Mucosa of rectum (tissue), 2 donors: ENCODE data around the gene C4orf50.

ENCODE experiments used
- H3K27ac ChIP-seq, 2 donors: one replicate each; pipeline ENCODE4 v1.7.0; 2013; ENCODE audit warnings: inconsistent platforms in 2 of 2, low read depth in 2 of 2, low read length in 2 of 2
- H3K27me3 ChIP-seq, 2 donors: one replicate each; pipeline ENCODE4 v1.7.0; 2013; ENCODE audit warnings: low read length in 2 of 2; ENCODE audit not compliant: control insufficient read depth in 2 of 2, insufficient read depth in 2 of 2
- H3K36me3 ChIP-seq, 2 donors: one replicate each; pipeline ENCODE4 v1.7.0; 2013; ENCODE audit warnings: low read length in 2 of 2; ENCODE audit not compliant: control insufficient read depth in 2 of 2, insufficient read depth in 2 of 2
- H3K4me1 ChIP-seq, 2 donors: one replicate each; pipeline ENCODE4 v1.7.0; 2013; ENCODE audit warnings: low read length in 2 of 2, mild to moderate bottlenecking in 1 of 2; ENCODE audit not compliant: control insufficient read depth in 2 of 2, insufficient read depth in 2 of 2
- H3K4me3 ChIP-seq, 2 donors: one replicate each; pipeline ENCODE4 v1.7.0; 2013; ENCODE audit warnings: low read length in 2 of 2
- H3K9ac ChIP-seq, 2 donors: one replicate each; pipeline ENCODE4 v1.7.0; 2013; ENCODE audit warnings: low read length in 2 of 2, low read depth in 1 of 2, mild to moderate bottlenecking in 1 of 2
- H3K9me3 ChIP-seq, 2 donors: one replicate each; pipeline ENCODE4 v1.7.0; 2013; ENCODE audit warnings: low read length in 2 of 2; ENCODE audit not compliant: control insufficient read depth in 2 of 2
- donor health status: healthy.
- donor health status: Normal muscosa, but diverticular disease.

C4orf50 gene

DNA sequence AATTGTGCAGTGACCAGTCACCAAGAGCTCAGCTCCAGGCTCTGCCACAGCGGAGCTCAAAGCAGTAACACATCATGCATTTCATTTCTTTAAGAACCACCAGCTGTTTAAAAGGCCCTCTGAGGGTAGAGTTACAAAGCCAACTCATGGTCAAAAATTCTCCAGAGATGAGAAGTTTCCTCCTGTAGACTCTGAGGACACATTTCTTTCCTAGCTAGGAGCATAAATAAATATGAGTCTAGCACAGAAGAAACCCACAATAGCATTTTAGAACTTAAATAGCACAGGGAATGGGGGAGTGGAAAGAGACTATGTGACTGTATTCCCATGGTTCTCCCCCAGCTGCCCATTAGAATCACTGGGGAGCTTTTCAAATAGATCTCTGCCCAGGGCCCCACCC is 118.8 kb downstream of the C4orf50 start:
- no peak overlapping the region for H3K27ac ChIP-seq
- peaks cover 0 to 2% of the 10 kb centered on the region in 2 donors for H3K9me3 ChIP-seq
- H3K4me3 ChIP-seq, result no peak overlapping the region
- H3K9ac ChIP-seq, result no peak overlapping the region
- H3K27me3 ChIP-seq, result peaks cover 0 to 3% of the 10 kb centered on the region in 2 donors
- no peaks in the 10 kb centered on the region for H3K4me1 ChIP-seq
- H3K36me3 ChIP-seq, result no peaks in the 10 kb centered on the region

GRCh38 chr4:5897674-5898073 is 120.6 kb downstream of the C4orf50 start:
- Histone ChIP-seq H3K4me3 (no peak overlapping the region), H3K27ac (no peak overlapping the region), H3K9ac (no peak overlapping the region), H3K4me1 (no peaks in the 10 kb centered on the region), H3K9me3 (peaks cover 0 to 2% of the 10 kb centered on the region in 2 donors), H3K36me3 (no peaks in the 10 kb centered on the region), H3K27me3 (peaks cover 4 to 6% of the 10 kb centered on the region in 2 donors)

- H3K9ac ChIP-seq, result no peak overlapping the region
- H3K9me3 ChIP-seq, result peaks cover 0 to 2% of the 10 kb centered on the region in 2 donors
- peaks cover 10 to 20% of the 10 kb centered on the region in 2 donors for H3K27me3 ChIP-seq
- H3K4me3 ChIP-seq, result no peak overlapping the region
- H3K36me3 ChIP-seq, result no peaks in the 10 kb centered on the region
- no peak overlapping the region for H3K27ac ChIP-seq
- no peaks in the 10 kb centered on the region for H3K4me1 ChIP-seq
These were observed 122.9 kb downstream of the C4orf50 start for GRCh38 chr4:5895287-5895686.

- Histone ChIP-seq H3K4me1 (no peaks in the 10 kb centered on the region), H3K9ac (no peak overlapping the region), H3K4me3 (no peak overlapping the region), H3K9me3 (peaks cover 0 to 2% of the 10 kb centered on the region in 2 donors), H3K27me3 (peaks cover 18 to 29% of the 10 kb centered on the region in 2 donors), H3K36me3 (no peaks in the 10 kb centered on the region), H3K27ac (no peak overlapping the region)
These were observed 124.0 kb downstream of the C4orf50 start for GRCh38 chr4:5894266-5894665.

DNA sequence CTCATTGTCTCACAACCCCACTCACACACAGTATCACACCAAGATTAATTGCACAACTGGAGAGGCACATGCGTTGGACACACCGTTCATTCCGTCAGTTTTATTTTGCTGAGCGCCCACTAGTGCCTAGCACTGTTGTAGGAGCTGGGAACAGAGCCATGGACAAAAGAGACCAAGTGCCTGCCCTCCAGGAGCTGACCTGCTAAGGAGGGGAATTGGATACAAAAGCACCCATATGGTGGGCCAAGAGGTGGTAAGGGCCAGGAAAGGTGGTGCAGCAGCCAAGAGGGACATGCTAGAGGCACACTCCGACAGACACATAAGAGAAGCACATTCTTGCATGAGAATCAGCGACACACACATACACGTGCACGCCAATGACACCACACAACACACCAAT is 124.6 kb downstream of the C4orf50 start:
- peaks cover 24 to 35% of the 10 kb centered on the region in 2 donors for H3K27me3 ChIP-seq
- no peak overlapping the region for H3K9ac ChIP-seq
- H3K4me3 ChIP-seq, result no peak overlapping the region
- H3K9me3 ChIP-seq, result peaks cover 0 to 2% of the 10 kb centered on the region in 2 donors
- no peaks in the 10 kb centered on the region for H3K4me1 ChIP-seq
- H3K36me3 ChIP-seq, result no peaks in the 10 kb centered on the region
- no peak overlapping the region for H3K27ac ChIP-seq

DNA sequence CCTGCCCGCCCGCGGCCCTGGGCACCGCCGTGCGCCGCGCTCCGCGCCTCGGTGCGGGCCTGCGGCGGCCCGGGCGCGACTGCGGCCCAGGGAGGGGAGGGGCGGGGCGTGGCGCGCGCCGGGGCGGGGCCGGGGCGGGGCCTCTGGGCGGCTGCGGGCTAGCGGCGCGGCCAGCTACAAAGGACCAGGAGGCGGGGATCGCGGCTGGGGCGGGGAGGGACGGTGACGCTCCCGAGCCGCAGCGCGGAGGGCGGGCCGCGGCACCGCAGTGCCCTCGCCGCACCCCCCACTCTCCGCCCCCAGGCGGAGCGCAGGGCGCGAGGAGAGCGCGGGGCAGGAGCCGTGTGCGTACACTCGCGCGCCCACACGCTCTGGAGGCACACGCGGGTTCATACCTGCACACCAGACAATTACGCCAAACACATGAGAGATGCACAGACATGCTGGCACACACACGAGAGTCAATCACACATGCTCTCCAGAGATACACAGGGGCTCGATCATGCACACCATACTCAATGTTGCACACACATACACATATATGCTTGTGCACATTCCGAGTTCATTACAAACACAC is 125.1 kb downstream of the C4orf50 start, which contains the start of gene CRMP1:
Gene CRMP1 (minus strand): TSS at position 83 of the 577 bp plus-strand sequence. CDS start 117 bp downstream, outside the sequence.
- no peak within 1 kb of the TSS for H3K27ac ChIP-seq
- H3K36me3 ChIP-seq, result no peaks in the 10 kb centered on the region
- H3K9me3 ChIP-seq, result peaks cover 0 to 2% of the 10 kb centered on the region in 2 donors
- no peak within 1 kb of the TSS for H3K4me3 ChIP-seq
- H3K27me3 ChIP-seq, result peaks cover 24 to 35% of the 10 kb centered on the region in 2 donors
- no peak within 1 kb of the TSS for H3K9ac ChIP-seq
- no peaks in the 10 kb centered on the region for H3K4me1 ChIP-seq

GRCh38 chr4:5892323-5893003 is 125.8 kb downstream of the C4orf50 start:
- Histone ChIP-seq H3K27ac (no peak overlapping the region), H3K9me3 (peaks cover 0 to 2% of the 10 kb centered on the region in 2 donors), H3K27me3 (peaks cover 26 to 35% of the 10 kb centered on the region in 2 donors), H3K4me1 (no peaks in the 10 kb centered on the region), H3K9ac (no peak overlapping the region), H3K4me3 (no peak overlapping the region), H3K36me3 (no peaks in the 10 kb centered on the region)

- Histone ChIP-seq H3K4me3 (no peak overlapping the region), H3K27me3 (peaks cover 28 to 35% of the 10 kb centered on the region in 2 donors), H3K4me1 (no peaks in the 10 kb centered on the region), H3K27ac (no peak overlapping the region), H3K9ac (no peak overlapping the region), H3K9me3 (no peaks in the 10 kb centered on the region), H3K36me3 (no peaks in the 10 kb centered on the region)
These were observed 126.5 kb downstream of the C4orf50 start for GRCh38 chr4:5891563-5892322.

DNA sequence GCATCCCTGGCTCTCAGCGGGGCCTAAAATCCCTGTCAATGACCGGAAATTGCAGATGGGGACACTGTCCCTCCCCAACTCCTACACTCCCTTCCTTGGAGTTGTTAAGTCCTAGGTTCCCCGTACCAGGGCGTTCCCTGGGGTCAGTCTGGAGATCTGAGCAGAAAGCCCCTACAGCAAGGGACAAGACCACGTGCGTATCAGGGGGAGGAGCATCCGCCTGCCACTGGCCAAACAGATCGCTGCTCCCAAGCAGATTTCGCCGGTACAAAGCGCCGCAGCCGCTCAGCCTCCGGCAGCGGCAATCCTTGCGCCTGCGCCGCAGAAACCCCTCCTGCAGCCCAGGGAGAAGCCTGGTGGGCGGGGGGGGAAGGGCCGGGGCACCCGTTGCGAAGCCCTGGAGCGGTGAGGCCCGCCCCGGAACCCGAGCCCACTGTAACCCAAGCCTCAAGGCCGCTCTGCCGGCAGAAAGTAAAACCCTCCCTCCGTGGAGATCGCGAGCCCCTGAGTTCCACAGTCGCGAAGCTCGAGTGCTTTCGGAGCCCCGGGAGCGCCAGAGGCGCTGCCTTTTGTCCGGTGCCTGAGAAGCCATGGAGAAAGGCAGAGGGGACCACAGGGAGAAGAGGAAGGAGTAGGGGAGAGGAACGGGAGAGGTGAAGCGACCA is 128.0 kb downstream of the C4orf50 start:
- Histone ChIP-seq H3K27ac (no peak overlapping the region), H3K9me3 (no peaks in the 10 kb centered on the region), H3K4me1 (no peaks in the 10 kb centered on the region), H3K4me3 (peak overlapping the region in 1 of 2 donors; percentile 5), H3K36me3 (no peaks in the 10 kb centered on the region), H3K27me3 (peaks cover 33 to 35% of the 10 kb centered on the region in 2 donors), H3K9ac (no peak overlapping the region)
